ENCODE results near the gene PRDX5. TPM values are rescaled to one million over a fixed set of nuclear protein-coding genes. Genes with fewer than 3 reads are reported as not detected.

Gene PRDX5
- total and polyA plus RNA-seq, 9 of the 15 experiments (the other 6 are each of a cell fraction or from before 2014, with no cell fraction given), result 40.8 to 327 (median 204) TPM

DNA sequence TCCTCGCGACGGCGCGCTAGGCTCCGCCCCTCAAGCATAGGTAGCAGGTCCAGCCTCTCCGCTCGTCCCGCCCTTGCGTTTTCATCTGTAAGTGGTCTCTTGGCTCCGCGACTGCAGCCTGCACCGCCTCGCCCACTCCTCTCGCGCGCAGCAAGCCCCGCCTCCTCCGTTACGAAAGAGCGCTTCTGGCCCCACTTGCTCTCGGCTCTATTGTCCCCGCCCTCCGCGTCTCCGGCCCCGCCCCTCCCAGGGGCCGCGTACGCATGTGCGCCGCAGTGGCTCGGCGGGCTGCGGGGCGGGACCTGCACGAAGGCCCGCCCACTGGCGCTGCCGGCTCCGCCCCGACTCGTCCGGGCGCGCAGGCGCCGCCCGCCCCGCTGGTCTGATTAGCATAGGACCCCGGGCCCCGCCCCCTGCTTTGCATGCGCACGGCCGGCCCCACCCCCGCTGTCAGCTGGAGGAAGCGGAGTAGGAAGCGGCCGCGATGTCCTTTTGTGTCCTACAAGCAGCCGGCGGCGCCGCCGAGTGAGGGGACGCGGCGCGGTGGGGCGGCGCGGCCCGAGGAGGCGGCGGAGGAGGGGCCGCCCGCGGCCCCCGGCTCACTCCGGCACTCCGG, 12.7 kb upstream of the PRDX5 start, which contains the start of gene ESRRA (continued):
- no peak for TF ChIP-seq SRSF3 (IDR thresholded peaks at IDR 0.05; ENCODE audit: insufficient read depth, low read length)
- TF ChIP-seq HNRNPLL (IDR thresholded peaks at IDR 0.05; ENCODE audit: low read depth, low read length, poor library complexity, severe bottlenecking), result peak; percentile 64
- TF ChIP-seq MAZ (CRISPR knock-in tag; conservative IDR thresholded peaks at IDR 0.05 in 1 of 2, IDR thresholded peaks at IDR 0.05 in 1 of 2), result peak; percentile 43 to 93
- no peak for TF ChIP-seq NR2C2 (CRISPR knock-in tag; IDR thresholded peaks at IDR 0.05)
- no peak for TF ChIP-seq NR2C2 (tag; IDR thresholded peaks at IDR 0.05)
- no peak for TF ChIP-seq SAFB (IDR thresholded peaks at IDR 0.05; ENCODE audit: borderline replicate concordance, low read depth, low read length)
- no peak for TF ChIP-seq ZNF431 (CRISPR knock-in tag; IDR thresholded peaks at IDR 0.05)
- no peak for TF ChIP-seq SMAD2 (IDR thresholded peaks at IDR 0.05; ENCODE audit: low read depth, low read length)
- no peak for TF ChIP-seq ZNF12 (CRISPR knock-in tag; IDR thresholded peaks at IDR 0.05)
- no peak for TF ChIP-seq ZKSCAN3 (CRISPR knock-in tag; IDR thresholded peaks at IDR 0.05)
- TF ChIP-seq BDP1 (IDR thresholded peaks at IDR 0.05; ENCODE audit: insufficient read depth, insufficient read length), result no peak
- no peak for TF ChIP-seq ZNF586 (CRISPR knock-in tag; conservative IDR thresholded peaks at IDR 0.05)
- peak in 1 of 3 experiments; percentile 42 for TF ChIP-seq YY1 (IDR thresholded peaks at IDR 0.05; ENCODE audit: borderline replicate concordance in 1 of 3, control insufficient read depth in 1 of 3, extremely low read depth in 1 of 3, insufficient read depth in 3 of 3, insufficient read length in 1 of 3, insufficient replicate concordance in 2 of 3, low read depth in 1 of 3, low read length in 2 of 3)
- TF ChIP-seq ZNF740 (CRISPR knock-in tag; IDR thresholded peaks at IDR 0.05), result no peak
- TF ChIP-seq ZNF740 (tag; IDR thresholded peaks at IDR 0.05), result no peak
- peak; percentile 97 for TF ChIP-seq ZBTB7A (IDR thresholded peaks at IDR 0.05; ENCODE audit: borderline replicate concordance, control insufficient read depth, low read depth, low read length)
- TF ChIP-seq CSDE1 (IDR thresholded peaks at IDR 0.05), result no peak
- TF ChIP-seq HCFC1 (IDR thresholded peaks at IDR 0.05; ENCODE audit: low read depth, low read length), result 0 out of 2 replicates have a peak, but pooled peaks have one; percentile 7
- no peak for TF ChIP-seq MCM3 (IDR thresholded peaks at IDR 0.05)
- TF ChIP-seq PKNOX1 (IDR thresholded peaks at IDR 0.05), result no peak
- TF ChIP-seq, protein P1, sequence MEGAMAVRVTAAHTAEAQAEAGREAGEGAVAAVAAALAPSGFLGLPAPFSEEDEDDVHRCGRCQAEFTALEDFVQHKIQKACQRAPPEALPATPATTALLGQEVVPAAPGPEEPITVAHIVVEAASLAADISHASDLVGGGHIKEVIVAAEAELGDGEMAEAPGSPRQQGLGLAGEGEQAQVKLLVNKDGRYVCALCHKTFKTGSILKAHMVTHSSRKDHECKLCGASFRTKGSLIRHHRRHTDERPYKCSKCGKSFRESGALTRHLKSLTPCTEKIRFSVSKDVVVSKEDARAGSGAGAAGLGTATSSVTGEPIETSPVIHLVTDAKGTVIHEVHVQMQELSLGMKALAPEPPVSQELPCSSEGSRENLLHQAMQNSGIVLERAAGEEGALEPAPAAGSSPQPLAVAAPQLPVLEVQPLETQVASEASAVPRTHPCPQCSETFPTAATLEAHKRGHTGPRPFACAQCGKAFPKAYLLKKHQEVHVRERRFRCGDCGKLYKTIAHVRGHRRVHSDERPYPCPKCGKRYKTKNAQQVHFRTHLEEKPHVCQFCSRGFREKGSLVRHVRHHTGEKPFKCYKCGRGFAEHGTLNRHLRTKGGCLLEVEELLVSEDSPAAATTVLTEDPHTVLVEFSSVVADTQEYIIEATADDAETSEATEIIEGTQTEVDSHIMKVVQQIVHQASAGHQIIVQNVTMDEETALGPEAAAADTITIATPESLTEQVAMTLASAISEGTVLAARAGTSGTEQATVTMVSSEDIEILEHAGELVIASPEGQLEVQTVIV (CRISPR knock-in tag; IDR thresholded peaks at IDR 0.05; ENCODE audit: borderline replicate concordance), result no peak
- no peak for TF ChIP-seq SMARCA5 (IDR thresholded peaks at IDR 0.05)
- TF ChIP-seq CBX2 (IDR thresholded peaks at IDR 0.05; ENCODE audit: insufficient read depth, low read length, poor library complexity, severe bottlenecking), result no peak
